Measurements from ENCODE around the gene EHMT2.

DNA sequence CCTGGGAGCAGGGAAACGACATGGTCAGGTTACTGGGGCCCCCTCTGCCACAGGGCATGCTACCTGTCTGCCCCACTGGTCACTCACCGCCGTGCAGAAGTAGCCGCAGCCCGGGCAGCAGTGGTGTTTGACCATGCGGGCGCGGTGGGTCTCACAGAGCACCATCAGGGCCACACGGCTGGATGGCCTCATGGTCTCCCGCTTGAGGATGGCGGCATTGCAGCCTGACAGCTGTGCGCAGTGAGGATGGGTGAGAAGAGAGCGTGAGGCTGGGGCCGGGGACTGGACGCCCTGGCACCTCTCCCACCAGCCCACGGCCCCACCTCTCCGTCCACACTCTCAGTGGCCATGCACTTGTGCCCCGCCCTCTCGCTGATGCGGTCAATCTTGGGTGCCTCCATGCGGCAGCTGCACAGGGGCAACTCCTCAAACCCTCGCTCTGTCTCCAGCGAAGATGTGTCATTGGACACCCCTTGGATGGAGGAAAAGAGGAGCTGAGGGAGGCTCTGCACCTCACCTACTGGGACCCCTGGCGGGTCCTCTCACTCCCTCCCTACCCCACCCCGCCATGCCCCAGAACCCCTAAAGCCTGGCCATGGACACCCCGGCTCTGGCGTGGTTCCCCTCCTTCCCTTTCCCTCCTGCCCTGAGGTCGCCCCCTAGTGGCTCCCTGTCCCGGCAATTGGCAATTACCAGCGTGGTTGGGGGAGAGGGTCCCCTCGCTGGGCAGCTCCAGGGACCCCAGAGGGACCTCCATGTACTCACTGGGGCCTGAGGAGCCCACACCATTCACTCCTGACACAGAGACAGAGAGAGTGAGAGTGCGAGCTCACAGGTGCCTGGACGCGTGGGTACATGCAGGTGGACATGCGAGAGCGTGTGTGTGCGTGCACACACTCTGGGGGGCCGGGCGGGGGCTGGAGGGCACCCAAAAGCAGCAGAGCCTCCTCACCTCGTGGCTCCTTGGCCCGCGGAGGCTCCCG lies 8.9 kb downstream of the EHMT2 start:
- TF ChIP-seq, protein P1, sequence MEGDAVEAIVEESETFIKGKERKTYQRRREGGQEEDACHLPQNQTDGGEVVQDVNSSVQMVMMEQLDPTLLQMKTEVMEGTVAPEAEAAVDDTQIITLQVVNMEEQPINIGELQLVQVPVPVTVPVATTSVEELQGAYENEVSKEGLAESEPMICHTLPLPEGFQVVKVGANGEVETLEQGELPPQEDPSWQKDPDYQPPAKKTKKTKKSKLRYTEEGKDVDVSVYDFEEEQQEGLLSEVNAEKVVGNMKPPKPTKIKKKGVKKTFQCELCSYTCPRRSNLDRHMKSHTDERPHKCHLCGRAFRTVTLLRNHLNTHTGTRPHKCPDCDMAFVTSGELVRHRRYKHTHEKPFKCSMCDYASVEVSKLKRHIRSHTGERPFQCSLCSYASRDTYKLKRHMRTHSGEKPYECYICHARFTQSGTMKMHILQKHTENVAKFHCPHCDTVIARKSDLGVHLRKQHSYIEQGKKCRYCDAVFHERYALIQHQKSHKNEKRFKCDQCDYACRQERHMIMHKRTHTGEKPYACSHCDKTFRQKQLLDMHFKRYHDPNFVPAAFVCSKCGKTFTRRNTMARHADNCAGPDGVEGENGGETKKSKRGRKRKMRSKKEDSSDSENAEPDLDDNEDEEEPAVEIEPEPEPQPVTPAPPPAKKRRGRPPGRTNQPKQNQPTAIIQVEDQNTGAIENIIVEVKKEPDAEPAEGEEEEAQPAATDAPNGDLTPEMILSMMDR (conservative IDR thresholded peaks at IDR 0.05; ENCODE audit: low read depth, low read length): peak; percentile 90
- TF ChIP-seq EZH2 (IDR thresholded peaks at IDR 0.05; ENCODE audit: borderline replicate concordance, low read depth, low read length, poor library complexity, severe bottlenecking): no peak

Data from A673 (cell line).